PC-3 (cell line): ENCODE measurements around the gene LRFN3. TPM values are rescaled to one million over a fixed set of nuclear protein-coding genes. Genes with fewer than 3 reads are reported as not detected.
"Not testable (repeated sequence)": the region's sequence is repeated elsewhere in the genome, so short reads cannot be mapped to it uniquely, and the experiment has no call there.

Source experiments
- ATAC-seq: fragments of 200-7000 bp; cut with Tn5 transposase; 2 replicates; pipeline ENCODE4 v1.9.1; 2020; ENCODE audit warnings: mild to moderate bottlenecking, moderate library complexity
- BruUV-seq: library from RNA; stranded (reverse); fragments of 400-500 nt; replicated peaks from 2 replicates; lab custom pipeline; 2021; lab: Mats Ljungman, UMichigan
- CTCF ChIA-PET: fragments of 300-600 bp; sonication (Branson Sonifier 250); formaldehyde crosslinking; loops from one replicate; lab custom pipeline; 2022; ENCODE audit warnings: antibody characterized with exemption; lab: Charles Lee
- POLR2A ChIA-PET: fragments of 300-600 bp; sonication (Branson Sonifier 250); formaldehyde crosslinking; loops from one replicate; lab custom pipeline; 2022; ENCODE audit warnings: antibody characterized with exemption; ENCODE audit not compliant: unreplicated experiment; lab: Charles Lee
- DNase-seq: peaks from one replicate; pipeline ENCODE4 v3.0.0-alpha.2; 2015
- H2AFZ ChIP-seq: fragments of 300-600 bp; sonication (generic); 2 replicates; pipeline ENCODE4 v1.6.0; 2016; ENCODE audit warnings: antibody characterized with exemption, low read length
- H3F3A ChIP-seq: fragments of 300-600 bp; sonication (generic); one replicate; pipeline ENCODE4 v1.6.0; 2017; ENCODE audit warnings: antibody characterized with exemption, low read length, control low read depth, mild to moderate bottlenecking; ENCODE audit not compliant: unreplicated experiment
- H3K27ac ChIP-seq: fragments of 300-600 bp; sonication (generic); 2 replicates; pipeline ENCODE4 v1.5.1; 2016; ENCODE audit warnings: mild to moderate bottlenecking, low read length
- H3K27me3 ChIP-seq: fragments of 300-600 bp; sonication (generic); 2 replicates; pipeline ENCODE4 v1.6.1; 2016; ENCODE audit warnings: low read length, mixed read lengths
- H3K36me3 ChIP-seq: fragments of 300-600 bp; sonication (generic); 2 replicates; pipeline ENCODE4 v1.6.1; 2016; ENCODE audit warnings: low read depth, mixed run types, low read length, mixed read lengths
- H3K4me1 ChIP-seq: fragments of 300-600 bp; sonication (generic); 2 replicates; pipeline ENCODE4 v1.5.1; 2016; ENCODE audit warnings: low read length; ENCODE audit not compliant: insufficient read depth
- H3K4me2 ChIP-seq: fragments of 300-600 bp; sonication (generic); 2 replicates; pipeline ENCODE4 v1.6.0; 2016; ENCODE audit warnings: low read length
- H3K4me3 ChIP-seq: fragments of 300-600 bp; sonication (generic); 2 replicates; pipeline ENCODE4 v1.5.1; 2016; ENCODE audit warnings: mild to moderate bottlenecking, low read length, mixed read lengths
- H3K79me2 ChIP-seq: fragments of 300-600 bp; sonication (generic); 2 replicates; pipeline ENCODE4 v1.6.1; 2017; ENCODE audit warnings: low read length, mixed read lengths
- H3K9ac ChIP-seq: fragments of 300-600 bp; sonication (generic); 2 replicates; pipeline ENCODE4 v1.6.0; 2016; ENCODE audit warnings: mild to moderate bottlenecking, low read length
- H3K9me2 ChIP-seq: fragments of 300-600 bp; sonication (generic); replicated peaks from 2 replicates; pipeline ENCODE4 v1.6.1; 2016; ENCODE audit warnings: mixed run types, low read length, mixed read lengths
- H3K9me3 ChIP-seq: fragments of 300-600 bp; sonication (generic); 2 replicates; pipeline ENCODE4 v1.6.1; 2016; ENCODE audit warnings: low read length, mixed read lengths
- H4K20me1 ChIP-seq: fragments of 300-600 bp; sonication (generic); 2 replicates; pipeline ENCODE4 v1.6.1; 2016; ENCODE audit warnings: low read length, mixed read lengths
- CTCF ChIP-seq: fragments of 300-600 bp; sonication (generic); conservative IDR thresholded peaks from 2 replicates; pipeline ENCODE4 v1.5.1; 2017; ENCODE audit warnings: antibody characterized with exemption, low read depth, mild to moderate bottlenecking, low read length
- EZH2 ChIP-seq: fragments of 300-600 bp; sonication (generic); IDR thresholded peaks from one replicate; pipeline ENCODE4 v1.6.1; 2017; ENCODE audit warnings: antibody characterized with exemption, mild to moderate bottlenecking, low read length; ENCODE audit not compliant: unreplicated experiment
- EZH2phosphoT487 ChIP-seq: fragments of 300-600 bp; sonication (generic); IDR thresholded peaks from 2 replicates; pipeline ENCODE4 v1.6.1; 2018; ENCODE audit warnings: mild to moderate bottlenecking, antibody characterized with exemption, low read length, borderline replicate concordance
- intact Hi-C: fragments of 100-400 bp; cut with micrococcal nuclease; formaldehyde crosslinking; loops from 2 replicates; pipeline ENCODE4 v1.9.0; 2023
- total RNA-seq: library from RNA; depleted of rRNA; stranded (reverse); fragments of >200 nt; gene quantifications from 2 replicates; pipeline ENCODE4 v1.2.3, GENCODE V29; 2014

Gene LRFN3
- total RNA-seq, 1 experiment from 2014 or later = 4.1 TPM

GRCh38 chr19:35955881-35956634 lies 19.9 kb downstream of the LRFN3 start:
- TF ChIP-seq EZH2phosphoT487 (no peak), CTCF (no peak), EZH2 (no peak)
- H3K9me3 ChIP-seq = no peaks in the 10 kb centered on the region
- intact Hi-C loops = no loop called here
- no peak overlapping the region for H3K4me3 ChIP-seq
- ATAC-seq = no peak
- no TSS peak for BruUV-seq
- peaks cover 9% of the 10 kb centered on the region for H3K27me3 ChIP-seq
- ChIA-PET POLR2A (no interaction called here), CTCF (no interaction called here)
- no peaks in the 10 kb centered on the region for H3K4me1 ChIP-seq
- no peaks in the 10 kb centered on the region for H4K20me1 ChIP-seq
- no peak overlapping the region for H3K27ac ChIP-seq
- DNase-seq = no peak
- no peak overlapping the region for H3K9ac ChIP-seq
- no peak overlapping the region for H3K4me2 ChIP-seq
- H3F3A ChIP-seq = no peaks in the 10 kb centered on the region
- no peaks in the 10 kb centered on the region for H3K79me2 ChIP-seq
- no peak overlapping the region for H2AFZ ChIP-seq
- H3K36me3 ChIP-seq = no peaks in the 10 kb centered on the region
- no peaks in the 10 kb centered on the region for H3K9me2 ChIP-seq

GRCh38 chr19:35957411-35957810 lies 21.2 kb downstream of the LRFN3 start:
- H3K9me3 ChIP-seq, H3K4me2 ChIP-seq, H3F3A ChIP-seq, CTCF ChIA-PET, H3K27me3 ChIP-seq, H4K20me1 ChIP-seq, POLR2A ChIA-PET, H3K4me3 ChIP-seq, ATAC-seq, H3K9ac ChIP-seq, DNase-seq, intact Hi-C loops, H2AFZ ChIP-seq, H3K27ac ChIP-seq, BruUV-seq, H3K4me1 ChIP-seq, H3K36me3 ChIP-seq, H3K9me2 ChIP-seq, H3K79me2 ChIP-seq: not testable (repeated sequence)

- Histone ChIP-seq H2AFZ (no peak overlapping the region), H3K9ac (no peak overlapping the region), H3K4me1 (no peaks in the 10 kb centered on the region), H4K20me1 (no peaks in the 10 kb centered on the region), H3K4me3 (no peak overlapping the region), H3F3A (no peaks in the 10 kb centered on the region), H3K79me2 (no peaks in the 10 kb centered on the region), H3K36me3 (no peaks in the 10 kb centered on the region), H3K4me2 (no peak overlapping the region), H3K27me3 (peaks cover 9% of the 10 kb centered on the region), H3K27ac (no peak overlapping the region), H3K9me2 (no peaks in the 10 kb centered on the region), H3K9me3 (no peaks in the 10 kb centered on the region)
- intact Hi-C loops = no loop called here
- ATAC-seq = no peak
- no TSS peak for BruUV-seq
- TF ChIP-seq CTCF (no peak), EZH2 (no peak)
- DNase-seq = no peak
- ChIA-PET CTCF (no interaction called here), POLR2A (no interaction called here)
Measured at GRCh38 chr19:35958660-35959039, 22.5 kb downstream of the LRFN3 start.
